Esophagus squamous epithelium (tissue), 5 donors: ENCODE data around the gene HOXD8. TPM values are rescaled to one million over a fixed set of nuclear protein-coding genes. Genes with fewer than 3 reads are reported as not detected.

ENCODE experiments used
- DNase-seq: peaks from one replicate; lab custom pipeline; 2025; lab: John Stamatoyannopoulos, UW
- H3K27ac ChIP-seq, 4 donors: fragments of 200-600 bp; sonication (generic); one replicate each; pipeline ENCODE4 v1.5.1; 2016 to 2019; ENCODE audit warnings: mild to moderate bottlenecking in 1 of 4
- H3K27me3 ChIP-seq, 4 donors: fragments of 200-600 bp; sonication (generic); 1 replicate in 3 of 4; 2 replicates in 1 of 4; pipeline versions ENCODE4 v1.5.1 to v1.6.0; 2017 to 2021; ENCODE audit warnings: antibody characterized with exemption in 1 of 4
- H3K36me3 ChIP-seq, 3 donors: fragments of 200-600 bp; sonication (generic); one replicate each; pipeline ENCODE4 v1.5.1; 2016 to 2019
- H3K4me1 ChIP-seq, 3 donors: fragments of 200-600 bp; sonication (generic); one replicate each; pipeline ENCODE4 v1.5.1; 2017 to 2019
- H3K4me3 ChIP-seq, 4 donors: fragments of 200-600 bp; sonication (generic); 1 replicate in 3 of 4; 2 replicates in 1 of 4; pipeline ENCODE4 v1.5.1; 2016 to 2019; ENCODE audit warnings: mild to moderate bottlenecking in 2 of 4, moderate library complexity in 1 of 4
- H3K9me3 ChIP-seq, 3 donors: fragments of 200-600 bp; sonication (generic); one replicate each; pipeline ENCODE4 v1.5.1; 2016 to 2019
- CTCF ChIP-seq, 6 experiments: fragments of 450-650 bp in 4 of 6; fragments of 200-600 bp in 2 of 6; sonication (generic) in 2 of 6; IDR thresholded peaks; one replicate each; pipeline ENCODE4 v1.5.1; 2016 to 2019; ENCODE audit warnings: antibody characterized with exemption in 6 of 6, mild to moderate bottlenecking in 4 of 6, moderate library complexity in 4 of 6
- POLR2A ChIP-seq, 4 donors: fragments of 450-650 bp; IDR thresholded peaks; one replicate each; pipeline ENCODE4 v1.6.1; 2017; ENCODE audit warnings: antibody characterized with exemption in 4 of 4, mild to moderate bottlenecking in 4 of 4, moderate library complexity in 3 of 4
- WGBS, 2 donors: methylation state at CpG; one replicate each; pipeline ENCODE4 v1.1.5; 2018; 5-methylcytosine and 5-hydroxymethylcytosine counted together
- intact Hi-C: fragments of 100-400 bp; cut with DNase I; formaldehyde crosslinking; loops from one replicate; pipeline ENCODE4 v1.15.0; 2022
- total RNA-seq, 4 donors: library from RNA; depleted of rRNA; stranded (reverse); fragments of >200 nt; gene quantifications; one replicate each; pipeline ENCODE4 v1.1.0, GENCODE V29; 2016
- donor health status: DM: yes; HTN: yes; CAD: no.

HOXD8 gene
- total RNA-seq, 4 donors from 2014 or later, result 1.2 to 4.6 (median 1.2) TPM; not detected in 1

- Histone ChIP-seq H3K9me3 (no peaks in the 10 kb centered on the region), H3K36me3 (no peaks in the 10 kb centered on the region), H3K4me3 (peak overlapping the region in 1 of 4 donors; percentile 45), H3K4me1 (peaks cover 18 to 61% (median 30%) of the 10 kb centered on the region in 3 donors), H3K27ac (no peak overlapping the region), H3K27me3 (peaks cover 35 to 100% (median 81%) of the 10 kb centered on the region in 4 donors)
- DNase-seq, result no peak
- intact Hi-C loops, result no loop called here
- WGBS, 2 donors, result 6 to 7% methylated on average over 14 to 17 of the region's 17 CpGs
- TF ChIP-seq POLR2A (IDR thresholded peaks at IDR 0.05), result no peak
- no peak for TF ChIP-seq CTCF (IDR thresholded peaks at IDR 0.05)
Observed at GRCh38 chr2:176103742-176104315, 25.7 kb upstream of the HOXD8 start.

- Histone ChIP-seq H3K36me3 (no peaks in the 10 kb centered on the region), H3K9me3 (no peaks in the 10 kb centered on the region), H3K27ac (no peak overlapping the region), H3K4me1 (peaks cover 18 to 61% (median 31%) of the 10 kb centered on the region in 3 donors), H3K4me3 (peak overlapping the region in 1 of 4 donors; percentile 45), H3K27me3 (peaks cover 35 to 100% (median 80%) of the 10 kb centered on the region in 4 donors)
- intact Hi-C loops, result no loop called here
- WGBS, 2 donors, result 8 to 16% methylated on average over 7 to 20 of the region's 56 CpGs
- TF ChIP-seq CTCF (IDR thresholded peaks at IDR 0.05) (no peak), POLR2A (IDR thresholded peaks at IDR 0.05) (no peak)
- no peak for DNase-seq
Observed at GRCh38 chr2:176104316-176105077, 25.0 kb upstream of the HOXD8 start.

- Histone ChIP-seq H3K36me3 (no peaks in the 10 kb centered on the region), H3K4me1 (peaks cover 18 to 54% (median 31%) of the 10 kb centered on the region in 3 donors), H3K27me3 (peaks cover 29 to 100% (median 80%) of the 10 kb centered on the region in 4 donors), H3K27ac (no peak overlapping the region), H3K9me3 (no peaks in the 10 kb centered on the region), H3K4me3 (peak overlapping the region in 1 of 4 donors; percentile 45)
- no peak for DNase-seq
- WGBS, 2 donors, result 11 to 20% methylated on average over 18 to 21 of the region's 25 CpGs
- TF ChIP-seq POLR2A (IDR thresholded peaks at IDR 0.05), result no peak
- no peak for TF ChIP-seq CTCF (IDR thresholded peaks at IDR 0.05)
- intact Hi-C loops, result no loop called here
Observed at GRCh38 chr2:176105078-176105729, 24.3 kb upstream of the HOXD8 start.

- peak overlapping the region in 2 of 4 donors; percentile 47 to 66 for H3K4me3 ChIP-seq
- H3K9me3 ChIP-seq, result no peaks in the 10 kb centered on the region
- H3K27me3 ChIP-seq, result peaks cover 25 to 100% (median 80%) of the 10 kb centered on the region in 4 donors
- WGBS, 2 donors, result 14 to 16% methylated on average over 20 of the region's 25 CpGs
- no peak for TF ChIP-seq CTCF (IDR thresholded peaks at IDR 0.05)
- no peak for TF ChIP-seq POLR2A (IDR thresholded peaks at IDR 0.05)
- intact Hi-C loops, result no loop called here
- no peak for DNase-seq
- no peaks in the 10 kb centered on the region for H3K36me3 ChIP-seq
- no peak overlapping the region for H3K27ac ChIP-seq
- H3K4me1 ChIP-seq, result peaks cover 18 to 50% (median 31%) of the 10 kb centered on the region in 3 donors
Observed at GRCh38 chr2:176105730-176106580, 23.6 kb upstream of the HOXD8 start.
